ENCODE results near the gene CDC45. TPM values are rescaled to one million over a fixed set of nuclear protein-coding genes. Genes with fewer than 3 reads are reported as not detected.

CDC45 gene
- total RNA-seq, 4 donors from 2014 or later = 0.34 TPM; not detected in 3

- no peak for TF ChIP-seq CTCF (IDR thresholded peaks at IDR 0.05; ENCODE audit: low read depth)
Observed at GRCh38 chr22:19553201-19553600, 73.5 kb downstream of the CDC45 start.

- TF ChIP-seq CTCF (IDR thresholded peaks at IDR 0.05; ENCODE audit: low read depth) = no peak
Observed at GRCh38 chr22:19554834-19555404, 75.2 kb downstream of the CDC45 start.

DNA sequence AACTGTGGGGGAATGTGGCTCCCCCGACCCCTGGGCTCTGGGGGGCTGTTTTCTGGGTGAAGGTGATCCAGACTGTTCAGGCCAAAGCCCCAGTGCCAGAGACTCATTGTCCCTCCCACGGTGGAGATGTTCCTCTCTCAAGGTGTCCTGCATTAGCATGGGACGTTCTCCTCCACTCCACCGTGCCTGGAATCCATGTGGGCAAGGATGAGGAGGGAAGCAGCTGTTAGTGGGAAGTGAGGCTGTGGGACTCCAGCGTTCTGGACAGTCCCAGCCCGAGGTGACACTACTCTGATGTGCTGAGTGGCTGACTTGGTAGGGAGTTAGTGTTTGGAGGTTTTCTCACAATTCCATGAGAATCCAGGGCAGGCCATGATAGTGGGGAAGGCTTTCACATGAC lies 75.9 kb downstream of the CDC45 start:
- no peak for TF ChIP-seq CTCF (IDR thresholded peaks at IDR 0.05; ENCODE audit: low read depth)

GRCh38 chr22:19556963-19557545 lies 77.3 kb downstream of the CDC45 start:
- TF ChIP-seq CTCF (IDR thresholded peaks at IDR 0.05; ENCODE audit: low read depth) = no peak

- TF ChIP-seq CTCF (IDR thresholded peaks at IDR 0.05; ENCODE audit: low read depth) = no peak
Observed at GRCh38 chr22:19559324-19559811, 79.6 kb downstream of the CDC45 start.

GRCh38 chr22:19559956-19560355 lies 80.2 kb downstream of the CDC45 start:
- TF ChIP-seq CTCF (IDR thresholded peaks at IDR 0.05; ENCODE audit: low read depth) = no peak

DNA sequence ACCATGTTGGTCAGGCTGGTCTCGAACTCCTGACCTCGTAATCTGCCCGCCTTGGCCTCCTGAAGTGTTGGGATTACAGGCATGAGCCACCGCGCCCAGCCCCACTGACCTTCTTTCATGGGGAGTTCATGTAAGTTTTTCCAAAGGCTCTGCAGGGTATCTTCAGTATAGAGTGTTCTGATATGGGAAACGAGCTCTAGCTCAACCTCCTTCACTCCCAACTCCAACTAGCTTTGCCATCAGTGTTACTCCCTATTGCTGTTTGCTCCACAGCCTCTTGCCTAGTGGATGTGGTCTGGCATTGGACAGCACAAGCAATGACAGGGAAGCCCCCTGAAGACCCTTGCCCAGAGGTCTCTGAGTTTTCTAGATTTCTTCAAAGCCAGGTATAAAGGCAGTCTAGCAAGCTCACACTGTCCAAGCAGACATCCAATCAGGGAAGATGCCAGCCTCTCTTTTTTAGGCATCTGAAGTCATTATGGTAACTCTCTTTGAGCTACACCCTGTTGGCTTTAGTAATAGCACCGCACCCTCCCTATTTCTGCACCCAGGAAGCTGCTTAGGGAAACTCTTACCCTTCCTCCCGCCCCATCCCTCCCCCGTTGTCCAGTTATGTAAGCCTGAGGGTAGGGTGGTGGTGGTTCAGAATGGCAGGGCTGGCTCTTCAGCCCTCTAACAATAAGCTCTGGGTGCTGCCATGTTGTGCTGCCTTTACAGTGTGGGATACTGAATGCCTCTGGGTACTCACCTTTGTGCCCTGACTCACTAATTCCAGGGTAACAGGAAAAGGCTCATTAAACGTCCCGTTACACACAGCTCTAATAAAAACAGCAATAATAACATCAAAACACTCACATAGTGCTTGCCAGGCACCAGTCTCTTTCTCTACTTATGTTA lies 85.9 kb downstream of the CDC45 start:
- TF ChIP-seq CTCF (IDR thresholded peaks at IDR 0.05; ENCODE audit: low read depth) = no peak
